Vagina (tissue), 2 donors: ENCODE results near the gene MYO18A.

Experiments
- POLR2A ChIP-seq, 2 donors: fragments of 450-650 bp; IDR thresholded peaks; one replicate each; pipeline ENCODE4 v1.6.1; 2017; ENCODE audit warnings: antibody characterized with exemption in 2 of 2, mild to moderate bottlenecking in 2 of 2, moderate library complexity in 2 of 2
- TF ChIP-seq, protein P1 (sequence below), 3 experiments: fragments of 450-650 bp in 2 of 3; fragments of 200-600 bp in 1 of 3; sonication (generic) in 1 of 3; IDR thresholded peaks; one replicate each; pipeline ENCODE4 v1.5.1; 2017 to 2019; ENCODE audit warnings: antibody characterized with exemption in 3 of 3, mild to moderate bottlenecking in 2 of 3, moderate library complexity in 2 of 3

DNA sequence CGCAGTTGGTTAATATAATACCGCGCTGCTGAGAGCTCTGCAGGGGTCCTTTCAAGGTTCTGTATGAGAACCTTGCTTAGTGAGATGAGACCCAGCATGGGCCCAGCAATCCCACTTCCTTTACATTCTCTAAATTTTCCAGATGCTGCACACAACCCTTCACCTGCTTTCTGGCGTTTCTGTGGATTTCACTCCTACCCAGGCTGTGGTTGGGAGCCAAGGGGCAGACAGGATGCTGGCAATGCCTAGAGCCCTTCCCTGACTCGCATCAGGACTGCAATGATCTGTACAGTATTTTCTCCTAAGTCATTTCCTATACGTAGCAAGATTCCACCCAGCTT, 147.4 kb downstream of the MYO18A start:
- TF ChIP-seq, protein P1, sequence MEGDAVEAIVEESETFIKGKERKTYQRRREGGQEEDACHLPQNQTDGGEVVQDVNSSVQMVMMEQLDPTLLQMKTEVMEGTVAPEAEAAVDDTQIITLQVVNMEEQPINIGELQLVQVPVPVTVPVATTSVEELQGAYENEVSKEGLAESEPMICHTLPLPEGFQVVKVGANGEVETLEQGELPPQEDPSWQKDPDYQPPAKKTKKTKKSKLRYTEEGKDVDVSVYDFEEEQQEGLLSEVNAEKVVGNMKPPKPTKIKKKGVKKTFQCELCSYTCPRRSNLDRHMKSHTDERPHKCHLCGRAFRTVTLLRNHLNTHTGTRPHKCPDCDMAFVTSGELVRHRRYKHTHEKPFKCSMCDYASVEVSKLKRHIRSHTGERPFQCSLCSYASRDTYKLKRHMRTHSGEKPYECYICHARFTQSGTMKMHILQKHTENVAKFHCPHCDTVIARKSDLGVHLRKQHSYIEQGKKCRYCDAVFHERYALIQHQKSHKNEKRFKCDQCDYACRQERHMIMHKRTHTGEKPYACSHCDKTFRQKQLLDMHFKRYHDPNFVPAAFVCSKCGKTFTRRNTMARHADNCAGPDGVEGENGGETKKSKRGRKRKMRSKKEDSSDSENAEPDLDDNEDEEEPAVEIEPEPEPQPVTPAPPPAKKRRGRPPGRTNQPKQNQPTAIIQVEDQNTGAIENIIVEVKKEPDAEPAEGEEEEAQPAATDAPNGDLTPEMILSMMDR (IDR thresholded peaks at IDR 0.05): no peak
- no peak for TF ChIP-seq POLR2A (IDR thresholded peaks at IDR 0.05)
